ENCODE measurements around the gene HIGD1B.

The HIGD1B gene

DNA sequence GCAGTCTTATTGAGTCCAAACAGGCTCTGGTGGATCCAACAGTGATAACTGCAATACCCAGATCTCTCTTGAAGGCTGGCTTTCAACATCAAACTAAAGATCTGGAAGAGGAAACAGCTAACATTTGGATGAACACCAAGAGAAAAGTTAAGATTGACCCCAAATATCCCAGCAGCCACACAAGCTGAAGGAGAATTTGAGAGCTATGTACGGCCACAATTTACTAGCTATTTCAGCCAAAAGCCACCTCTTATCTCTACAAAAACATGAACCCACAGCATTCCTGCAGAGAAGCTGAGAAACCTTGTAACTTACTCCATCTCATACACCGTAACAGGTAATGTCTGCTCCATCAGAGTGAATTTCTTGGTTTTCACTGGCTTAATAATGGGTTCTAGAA lies 37.3 kb downstream of the HIGD1B start:
- TF ChIP-seq GATA2 (IDR thresholded peaks at IDR 0.05; ENCODE audit: low read depth, low read length) (no peak), GATA3 (IDR thresholded peaks at IDR 0.05; ENCODE audit: low read depth, low read length) (no peak)

DNA sequence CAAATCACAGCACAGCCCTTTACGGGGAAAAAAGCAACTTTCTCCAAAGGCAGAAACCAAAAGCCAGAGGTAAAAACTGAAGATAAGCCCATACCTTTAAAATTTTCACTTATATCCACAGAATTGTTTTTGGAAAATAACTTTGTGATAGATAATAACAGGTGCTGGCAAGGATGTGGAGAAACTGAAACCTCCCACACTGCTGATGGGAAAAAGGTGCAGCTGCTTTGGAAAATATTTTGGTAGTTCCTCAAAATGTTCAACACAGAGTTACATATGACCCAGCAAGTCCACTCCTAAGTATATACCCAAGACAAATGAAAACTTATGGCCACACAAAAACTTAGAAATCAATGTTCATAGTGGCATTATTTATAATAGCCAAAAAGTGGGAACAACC lies 39.3 kb downstream of the HIGD1B start:
- TF ChIP-seq GATA2 (IDR thresholded peaks at IDR 0.05; ENCODE audit: low read depth, low read length), result no peak
- no peak for TF ChIP-seq GATA3 (IDR thresholded peaks at IDR 0.05; ENCODE audit: low read depth, low read length)

GRCh38 chr17:44887971-44888954 lies 40.6 kb downstream of the HIGD1B start:
- TF ChIP-seq GATA2 (IDR thresholded peaks at IDR 0.05; ENCODE audit: low read depth, low read length) (no peak), GATA3 (IDR thresholded peaks at IDR 0.05; ENCODE audit: low read depth, low read length) (no peak)

DNA sequence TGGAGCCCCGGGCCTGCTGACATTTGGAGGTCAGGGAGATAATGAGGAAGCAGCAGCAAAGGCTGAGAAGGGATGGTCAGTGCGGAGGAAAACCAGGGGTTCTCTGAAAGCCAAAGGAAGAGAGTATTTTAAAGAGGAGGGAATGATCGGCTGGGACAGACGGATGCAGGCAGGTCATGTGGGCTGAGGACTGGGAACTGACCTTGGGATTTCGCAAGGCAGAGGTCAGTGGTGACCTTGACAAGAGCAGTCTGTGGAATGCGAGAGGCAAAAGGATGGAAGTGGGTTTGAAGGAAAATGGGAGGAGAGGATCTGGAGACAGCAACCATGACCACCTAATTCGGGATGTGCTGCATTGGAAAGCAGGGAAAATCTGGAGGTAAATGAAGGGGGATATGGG lies 41.3 kb downstream of the HIGD1B start:
- no peak for TF ChIP-seq GATA3 (IDR thresholded peaks at IDR 0.05; ENCODE audit: low read depth, low read length)
- no peak for TF ChIP-seq GATA2 (IDR thresholded peaks at IDR 0.05; ENCODE audit: low read depth, low read length)

DNA sequence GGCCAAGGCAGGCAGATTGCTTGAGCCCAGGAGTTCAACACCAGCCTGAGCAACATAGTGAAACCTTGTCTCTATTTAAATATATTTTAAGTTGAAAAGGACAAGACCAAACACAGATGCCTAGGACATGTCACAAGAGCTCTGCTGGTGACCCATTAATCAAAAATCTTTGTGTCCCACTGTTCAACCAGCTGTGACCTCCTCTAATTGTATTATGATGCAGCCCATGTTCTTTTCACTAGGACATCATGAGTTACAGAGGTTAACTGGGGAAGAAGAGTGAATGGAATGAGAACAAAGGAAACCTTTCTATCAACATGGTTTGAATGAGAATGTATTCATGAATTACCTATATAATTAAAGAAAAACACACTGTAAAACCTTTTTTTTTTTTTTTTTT lies 44.6 kb downstream of the HIGD1B start:
- no peak for TF ChIP-seq GATA2 (IDR thresholded peaks at IDR 0.05; ENCODE audit: low read depth, low read length)
- no peak for TF ChIP-seq GATA3 (IDR thresholded peaks at IDR 0.05; ENCODE audit: low read depth, low read length)

DNA sequence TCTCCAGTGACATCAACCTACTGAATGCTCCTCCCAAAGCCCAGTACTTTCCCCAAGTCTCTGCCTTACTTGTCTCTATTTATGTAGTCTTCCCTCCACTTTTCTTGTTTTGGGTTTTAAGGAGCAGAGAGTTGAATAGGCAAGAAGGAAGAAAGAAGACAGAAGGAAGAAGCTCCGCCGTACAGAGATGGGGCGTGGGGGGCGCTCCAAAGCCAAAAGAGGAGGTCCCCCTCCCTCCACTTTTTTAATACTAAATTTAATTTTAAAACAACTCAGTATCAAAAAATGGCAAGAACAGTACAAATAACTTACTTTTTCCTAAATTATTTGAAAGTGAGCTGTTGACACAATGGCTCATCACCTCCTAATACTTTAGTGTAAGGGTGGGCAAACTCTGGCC lies 47.0 kb downstream of the HIGD1B start:
- TF ChIP-seq GATA2 (IDR thresholded peaks at IDR 0.05; ENCODE audit: low read depth, low read length) (no peak), GATA3 (IDR thresholded peaks at IDR 0.05; ENCODE audit: low read depth, low read length) (no peak)

DNA sequence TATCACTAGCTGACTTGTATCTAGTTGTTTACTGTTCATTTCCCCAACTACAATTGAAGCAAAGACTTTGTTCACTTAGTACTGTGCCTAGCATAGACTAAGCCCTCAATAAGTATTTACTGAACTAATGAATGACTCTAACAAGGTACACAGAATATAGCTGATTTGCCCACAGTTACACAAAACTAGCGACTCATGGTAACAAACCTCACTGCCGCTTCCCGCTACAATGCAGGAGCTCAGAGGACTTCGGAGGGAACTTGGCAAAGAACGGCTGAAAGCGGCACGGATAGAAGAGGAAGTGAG lies 51.0 kb downstream of the HIGD1B start:
- TF ChIP-seq GATA2 (IDR thresholded peaks at IDR 0.05; ENCODE audit: low read depth, low read length) (no peak), GATA3 (IDR thresholded peaks at IDR 0.05; ENCODE audit: low read depth, low read length) (no peak)

DNA sequence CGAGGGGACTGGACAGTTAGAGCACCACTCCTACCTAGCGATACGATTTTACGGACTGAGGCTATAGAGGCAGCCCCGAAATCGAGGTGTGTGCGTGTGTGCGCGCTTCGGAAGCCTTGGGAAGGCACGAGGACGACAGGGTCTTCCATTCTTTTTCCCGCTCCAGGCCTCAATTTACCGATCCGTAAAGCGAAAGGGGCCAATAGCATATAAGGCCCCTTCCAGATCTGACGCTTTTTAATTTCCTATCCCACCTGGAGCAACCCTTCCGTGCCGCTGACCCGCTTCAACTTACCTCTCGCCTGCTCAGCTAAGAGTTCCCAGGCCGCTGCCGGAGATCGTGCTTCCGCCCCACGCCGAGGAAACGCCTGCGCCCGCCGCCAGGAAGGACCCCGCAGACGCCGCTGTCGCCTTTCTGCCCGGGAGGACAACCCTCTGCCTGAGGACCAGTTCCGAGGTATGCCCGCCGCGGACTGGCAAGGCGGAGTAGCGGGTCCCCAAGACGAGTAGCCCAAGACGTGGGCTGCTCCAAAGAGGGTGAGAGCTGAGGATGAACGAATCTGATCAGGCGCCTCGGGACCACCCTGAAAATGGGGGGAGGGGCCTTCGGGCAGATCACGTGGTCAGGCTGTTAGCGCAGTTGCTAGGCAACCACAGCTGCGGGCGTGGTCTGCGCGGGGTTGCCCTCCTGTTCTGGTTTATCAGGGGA lies 51.5 kb downstream of the HIGD1B start, which contains the start of gene EFTUD2:
EFTUD2 (minus strand) TSS at position 372 of the 709 bp plus-strand sequence. CDS start 4,924 bp downstream, outside the sequence.
- TF ChIP-seq GATA2 (IDR thresholded peaks at IDR 0.05; ENCODE audit: low read depth, low read length) (no peak), GATA3 (IDR thresholded peaks at IDR 0.05; ENCODE audit: low read depth, low read length) (no peak)

Data from SH-SY5Y (cell line).